Small intestine (tissue), 7 donors: ENCODE data around the gene URB2. TPM values are rescaled to one million over a fixed set of nuclear protein-coding genes. Genes with fewer than 3 reads are reported as not detected.

ENCODE experiments used
- DNase-seq, 2 donors: peaks; one replicate each; pipeline versions ENCODE4 v3.0.0 to v3.0.0-alpha.2; 2013
- FAIRE-seq: peaks from 2 replicates; lab custom pipeline; 2012; peaks lifted over from hg19 to GRCh38; lab: Jason Lieb, UNC
- H3K27ac ChIP-seq, 3 donors: one replicate each; pipeline ENCODE4 v1.5.1; 2013; ENCODE audit warnings: low read length in 2 of 3, mild to moderate bottlenecking in 2 of 3, control low read depth in 1 of 3, inconsistent platforms in 1 of 3, low read depth in 1 of 3, moderate library complexity in 1 of 3
- H3K27me3 ChIP-seq, 3 donors: one replicate each; pipeline ENCODE4 v1.6.1; 2013; ENCODE audit warnings: low read length in 3 of 3, inconsistent platforms in 1 of 3; ENCODE audit not compliant: control insufficient read depth in 3 of 3, insufficient read depth in 3 of 3
- H3K36me3 ChIP-seq, 3 donors: one replicate each; pipeline ENCODE4 v1.6.1; 2013; ENCODE audit warnings: low read length in 3 of 3, inconsistent platforms in 1 of 3, low read depth in 1 of 3, mild to moderate bottlenecking in 1 of 3, moderate library complexity in 1 of 3; ENCODE audit not compliant: control insufficient read depth in 3 of 3, insufficient read depth in 2 of 3
- H3K4me1 ChIP-seq, 3 donors: one replicate each; pipeline ENCODE4 v1.6.1; 2013; ENCODE audit warnings: low read length in 2 of 3, inconsistent platforms in 1 of 3, low read depth in 1 of 3, mild to moderate bottlenecking in 1 of 3, moderate library complexity in 1 of 3; ENCODE audit not compliant: control insufficient read depth in 3 of 3, insufficient read depth in 2 of 3
- H3K4me3 ChIP-seq, 3 donors: one replicate each; pipeline ENCODE4 v1.5.1; 2013; ENCODE audit warnings: low read length in 3 of 3, control low read depth in 1 of 3, inconsistent platforms in 1 of 3, low read depth in 1 of 3, mild to moderate bottlenecking in 1 of 3, moderate library complexity in 1 of 3
- H3K9me3 ChIP-seq, 2 donors: one replicate each; pipeline ENCODE4 v1.6.1; 2013; ENCODE audit warnings: low read depth in 1 of 2, low read length in 1 of 2; ENCODE audit not compliant: control insufficient read depth in 2 of 2, insufficient read depth in 1 of 2
- WGBS, 3 donors: extraction: QIAGEN DNeasy Blood & Tissue Kit; methylation state at CpG; one replicate each; pipeline ENCODE4 v1.1.7; 2013; 5-methylcytosine and 5-hydroxymethylcytosine counted together
- polyA plus RNA-seq, 4 donors: library from polyadenylated mRNA; stranded (reverse) in 3 of 4; unstranded in 1 of 4; fragments of 200-250 nt in 3 of 4; fragments of 120-200 nt in 1 of 4; gene quantifications; one replicate each; pipeline versions ENCODE4 v1.2.1 to v1.2.3, GENCODE V29; 2013
- donor health status: healthy with polysubstance abuse.
- donor health status: control.
- donor health status: control.
- donor health status: Bipolar disorder and iron deficiency.
- donor health status: healthy.

URB2 gene
- polyA plus RNA-seq, 4 donors, result 0.54 to 5.7 (median 2.9) TPM

- Histone ChIP-seq H3K27me3 (no peaks in the 10 kb centered on the region), H3K9me3 (no peaks in the 10 kb centered on the region), H3K4me3 (no peak overlapping the region), H3K4me1 (no peaks in the 10 kb centered on the region), H3K36me3 (peaks cover 12 to 20% (median 14%) of the 10 kb centered on the region in 3 donors), H3K27ac (no peak overlapping the region)
- FAIRE-seq (no peak), DNase-seq (no peak)
- 88 to 90% (median 89%) methylated on average over 7 of the region's 7 CpGs for WGBS, 3 donors
Measured at GRCh38 chr1:229603371-229604005, 22.6 kb upstream of the URB2 start.

DNA sequence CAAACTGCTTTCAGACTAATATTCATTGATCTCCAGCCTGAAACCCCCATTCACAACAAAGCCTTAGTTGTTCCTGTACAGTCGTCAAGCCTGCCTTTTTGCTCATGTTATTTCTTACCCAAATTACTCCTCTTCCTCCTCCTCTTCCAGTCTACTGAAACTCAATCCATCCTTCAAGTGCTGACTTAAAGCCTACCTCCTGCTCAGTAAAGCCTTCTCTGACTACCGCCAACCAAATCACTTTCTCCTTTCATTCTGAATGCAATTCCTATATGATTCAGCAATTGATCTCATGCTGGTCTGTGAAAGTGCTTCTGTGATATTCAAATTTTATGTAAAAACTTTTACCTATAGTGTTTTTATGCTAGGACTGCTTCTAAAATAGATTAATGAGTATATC lies 18.7 kb upstream of the URB2 start:
- 81 to 96% (median 86%) methylated on average over 2 of the region's 2 CpGs for WGBS, 3 donors
- Histone ChIP-seq H3K36me3 (peaks cover 9 to 25% (median 23%) of the 10 kb centered on the region in 3 donors), H3K27me3 (no peaks in the 10 kb centered on the region), H3K4me1 (no peaks in the 10 kb centered on the region), H3K9me3 (no peaks in the 10 kb centered on the region), H3K4me3 (no peak overlapping the region), H3K27ac (no peak overlapping the region)
- no peak for FAIRE-seq
- no peak for DNase-seq

DNA sequence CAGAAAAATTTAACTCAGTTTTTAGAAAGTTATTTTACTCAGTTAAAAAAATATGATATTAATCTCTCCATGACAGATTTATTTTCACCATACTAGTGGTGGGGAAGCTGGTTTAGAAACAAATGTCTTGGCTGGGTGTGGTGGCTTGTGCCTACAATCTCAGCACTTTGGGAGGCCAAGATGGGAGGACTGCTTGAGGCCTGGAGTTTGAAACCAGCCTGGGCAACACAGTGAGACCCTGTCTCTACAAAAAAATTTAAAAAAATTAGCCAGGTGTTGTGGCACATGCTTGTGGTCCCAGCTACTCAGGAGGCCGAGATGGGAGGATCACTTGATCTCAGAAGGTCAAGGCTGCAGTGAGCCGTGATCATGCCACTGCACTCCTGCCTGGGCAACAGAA lies 17.5 kb upstream of the URB2 start:
- no peaks in the 10 kb centered on the region for H3K27me3 ChIP-seq
- no peak overlapping the region for H3K4me3 ChIP-seq
- DNase-seq (no peak), FAIRE-seq (no peak)
- H3K27ac ChIP-seq, result no peak overlapping the region
- H3K4me1 ChIP-seq, result no peaks in the 10 kb centered on the region
- 88 to 100% (median 94%) methylated on average over 2 of the region's 2 CpGs for WGBS, 3 donors
- H3K9me3 ChIP-seq, result no peaks in the 10 kb centered on the region
- peaks cover 8 to 30% (median 23%) of the 10 kb centered on the region in 3 donors for H3K36me3 ChIP-seq

DNA sequence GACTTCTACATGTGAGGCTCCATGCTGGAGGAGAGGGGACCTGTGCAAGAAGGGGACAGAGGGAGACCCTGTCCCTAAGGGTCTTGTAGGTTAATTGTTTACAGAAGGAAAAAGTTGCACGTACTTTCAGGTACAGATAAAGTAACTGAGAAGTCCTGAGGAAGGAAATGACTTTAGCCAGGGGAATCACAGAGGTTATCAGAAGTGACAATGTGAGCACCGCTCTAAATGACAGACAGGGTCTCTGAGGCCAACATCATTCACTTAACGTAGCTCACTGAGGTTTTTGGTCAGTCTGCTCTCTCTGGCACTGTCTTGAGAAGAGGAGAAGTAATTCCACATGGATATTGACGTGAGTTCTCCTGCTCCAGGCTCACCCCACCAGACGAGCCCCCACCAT lies 12.1 kb upstream of the URB2 start:
- no peaks in the 10 kb centered on the region for H3K27me3 ChIP-seq
- WGBS, 3 donors, result 83 to 87% (median 86%) methylated on average over 5 of the region's 5 CpGs
- FAIRE-seq, result no peak
- H3K4me1 ChIP-seq, result peaks cover 0 to 3% (median 0%) of the 10 kb centered on the region in 3 donors
- no peak for DNase-seq
- no peaks in the 10 kb centered on the region for H3K9me3 ChIP-seq
- peaks cover 6 to 23% (median 16%) of the 10 kb centered on the region in 3 donors for H3K36me3 ChIP-seq
- no peak overlapping the region for H3K4me3 ChIP-seq
- H3K27ac ChIP-seq, result no peak overlapping the region

DNA sequence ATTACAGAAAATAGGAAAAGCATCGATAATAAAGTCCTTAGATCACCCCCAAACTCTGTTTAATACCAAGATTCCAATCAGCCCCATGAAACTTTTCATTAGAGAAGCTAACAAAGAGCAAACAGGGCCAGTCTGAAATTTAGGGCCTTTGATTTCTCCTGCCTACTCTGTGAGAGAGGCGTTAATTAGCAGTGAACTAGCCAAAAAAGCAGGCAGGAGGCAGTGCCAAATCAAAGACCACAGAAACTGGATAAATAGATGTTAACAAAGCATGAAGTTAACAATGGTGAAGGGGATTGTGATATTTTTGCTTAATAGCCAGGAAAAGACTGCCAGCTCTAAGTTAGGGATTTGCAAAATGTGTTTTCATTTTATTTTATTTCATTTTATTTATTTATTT lies 11.3 kb upstream of the URB2 start:
- FAIRE-seq, result no peak
- Histone ChIP-seq H3K36me3 (peaks cover 2 to 23% (median 14%) of the 10 kb centered on the region in 3 donors), H3K27me3 (no peaks in the 10 kb centered on the region), H3K9me3 (no peaks in the 10 kb centered on the region), H3K4me3 (no peak overlapping the region), H3K27ac (no peak overlapping the region), H3K4me1 (peaks cover 0 to 6% (median 0%) of the 10 kb centered on the region in 3 donors)
- DNase-seq, result no peak
- 93 to 99% (median 97%) methylated on average over 2 of the region's 2 CpGs for WGBS, 3 donors

DNA sequence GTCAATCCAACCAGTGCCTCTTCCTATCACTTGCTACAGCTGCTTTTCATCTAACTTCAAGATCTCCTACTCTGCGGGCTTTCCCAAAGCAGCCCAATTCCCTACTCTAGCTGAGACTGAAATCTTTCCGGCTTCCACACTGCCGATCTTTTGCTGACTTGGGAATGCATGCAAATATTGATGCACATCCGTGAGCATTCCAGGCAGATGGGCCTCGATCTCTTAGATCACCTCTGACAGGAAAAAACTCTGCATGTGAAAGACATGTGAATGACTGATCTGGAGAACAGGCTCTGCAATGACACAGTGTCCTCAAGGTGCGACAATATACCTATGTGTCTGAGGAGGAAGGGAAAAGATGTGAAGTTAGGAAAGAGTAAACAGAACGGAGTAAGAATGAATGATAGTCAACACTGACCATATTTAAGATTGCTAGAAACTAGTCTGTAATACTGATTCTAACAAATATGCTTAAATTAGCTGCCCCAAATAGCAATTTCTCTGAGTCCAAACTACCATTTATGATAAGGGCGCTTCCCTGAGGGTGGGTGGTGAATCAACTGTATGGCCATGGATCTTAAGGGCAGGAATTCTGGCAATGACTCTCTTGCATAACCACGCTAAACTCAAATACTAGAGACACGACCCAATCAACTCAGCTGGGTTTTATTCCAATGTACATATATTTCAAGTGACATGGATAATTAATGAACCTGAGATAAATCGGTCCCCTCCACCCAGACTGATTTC lies 8.5 kb upstream of the URB2 start:
- 80 to 87% (median 83%) methylated on average over 11 of the region's 11 CpGs for WGBS, 3 donors
- H3K9me3 ChIP-seq, result no peaks in the 10 kb centered on the region
- DNase-seq, result no peak
- H3K36me3 ChIP-seq, result peaks cover 0 to 11% (median 3%) of the 10 kb centered on the region in 3 donors
- H3K27ac ChIP-seq, result no peak overlapping the region
- no peaks in the 10 kb centered on the region for H3K27me3 ChIP-seq
- peaks cover 0 to 6% (median 0%) of the 10 kb centered on the region in 3 donors for H3K4me1 ChIP-seq
- FAIRE-seq, result no peak
- no peak overlapping the region for H3K4me3 ChIP-seq

GRCh38 chr1:229619002-229619401 lies 7.0 kb upstream of the URB2 start:
- no peak overlapping the region for H3K4me3 ChIP-seq
- H3K36me3 ChIP-seq, result peaks cover 0 to 6% (median 0%) of the 10 kb centered on the region in 3 donors
- no peaks in the 10 kb centered on the region for H3K9me3 ChIP-seq
- peaks cover 0 to 6% (median 3%) of the 10 kb centered on the region in 3 donors for H3K4me1 ChIP-seq
- FAIRE-seq (no peak), DNase-seq (no peak)
- no peak overlapping the region for H3K27ac ChIP-seq
- H3K27me3 ChIP-seq, result no peaks in the 10 kb centered on the region

DNA sequence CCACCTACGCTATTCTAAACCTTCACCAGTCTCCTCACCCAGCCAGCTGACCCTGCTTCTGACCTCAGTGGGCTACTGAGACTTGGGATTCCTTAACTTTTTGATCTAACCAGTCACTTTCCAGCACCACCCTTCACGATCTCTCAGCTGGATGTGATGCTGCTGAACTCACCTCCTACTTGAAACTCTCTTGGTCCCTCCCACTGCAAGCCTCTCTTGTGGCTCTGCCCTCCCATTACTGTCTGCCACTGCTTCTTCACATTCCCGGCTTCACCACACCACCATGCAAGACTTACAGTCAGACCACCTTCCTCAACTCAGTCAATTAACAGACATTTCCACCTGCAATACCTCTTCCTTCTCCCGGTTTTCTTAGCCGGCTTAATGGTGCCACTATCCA lies 6.4 kb upstream of the URB2 start:
- no peaks in the 10 kb centered on the region for H3K9me3 ChIP-seq
- peaks cover 0 to 10% (median 6%) of the 10 kb centered on the region in 3 donors for H3K4me1 ChIP-seq
- DNase-seq, result no peak
- 90 to 93% (median 92%) methylated on average over 5 of the region's 5 CpGs for WGBS, 3 donors
- no peak overlapping the region for H3K27ac ChIP-seq
- no peak for FAIRE-seq
- no peaks in the 10 kb centered on the region for H3K27me3 ChIP-seq
- H3K4me3 ChIP-seq, result no peak overlapping the region
- peaks cover 0 to 2% (median 0%) of the 10 kb centered on the region in 3 donors for H3K36me3 ChIP-seq
